OCI-LY7 (cell line): Measurements from ENCODE around the gene TPST2. TPM values are rescaled to one million over a fixed set of nuclear protein-coding genes. Genes with fewer than 3 reads are reported as not detected.

Source experiments
- BruUV-seq: library from RNA; stranded (reverse); fragments of 400-500 nt; replicated peaks from 2 replicates; lab custom pipeline; 2021; lab: Mats Ljungman, UMichigan
- CTCF ChIA-PET: fragments of 300-600 bp; sonication (Branson Sonifier 250); formaldehyde crosslinking; loops from one replicate; lab custom pipeline; 2022; ENCODE audit warnings: antibody characterized with exemption; ENCODE audit not compliant: unreplicated experiment; lab: Charles Lee
- POLR2A ChIA-PET: fragments of 300-600 bp; sonication (Branson Sonifier 250); formaldehyde crosslinking; loops from one replicate; lab custom pipeline; 2022; ENCODE audit warnings: antibody characterized with exemption; lab: Charles Lee
- DNase-seq: peaks from one replicate; pipeline ENCODE4 v3.0.0-alpha.2; 2015; ENCODE audit warnings: low spot score
- H2AFZ ChIP-seq: fragments of 200-600 bp; sonication (generic), shearing (Covaris generic); 2 replicates; pipeline ENCODE4 v1.6.1; 2014; ENCODE audit warnings: mild to moderate bottlenecking, antibody characterized with exemption, low read length, moderate library complexity
- H3K27ac ChIP-seq: fragments of 200-600 bp; sonication (generic); 2 replicates; pipeline ENCODE4 v1.5.1; 2014; ENCODE audit warnings: mixed run types, low read depth, mild to moderate bottlenecking, moderate library complexity, low read length, inconsistent platforms; ENCODE audit not compliant: poor library complexity, severe bottlenecking
- H3K36me3 ChIP-seq: fragments of 200-600 bp; sonication (generic); 2 replicates; pipeline ENCODE4 v1.6.1; 2014; ENCODE audit warnings: mild to moderate bottlenecking, antibody characterized with exemption, low read length, moderate library complexity, mixed read lengths; ENCODE audit not compliant: insufficient read depth
- H3K4me1 ChIP-seq: fragments of 200-600 bp; sonication (generic); 2 replicates; pipeline ENCODE4 v1.5.1; 2014; ENCODE audit warnings: mild to moderate bottlenecking, low read length; ENCODE audit not compliant: insufficient read depth, poor library complexity, severe bottlenecking
- H3K4me2 ChIP-seq: fragments of 200-600 bp; sonication (generic); 2 replicates; pipeline ENCODE4 v1.6.1; 2014; ENCODE audit warnings: mild to moderate bottlenecking, low read length
- H3K4me3 ChIP-seq: fragments of 200-600 bp; sonication (generic); 2 replicates; pipeline ENCODE4 v1.5.1; 2014; ENCODE audit warnings: mild to moderate bottlenecking, low read depth, low read length; ENCODE audit not compliant: poor library complexity, severe bottlenecking
- H3K79me2 ChIP-seq: fragments of 200-600 bp; sonication (generic); 2 replicates; pipeline ENCODE4 v1.6.1; 2016; ENCODE audit warnings: low read depth, mild to moderate bottlenecking, low read length, moderate library complexity, mixed read lengths; ENCODE audit not compliant: insufficient read depth
- H3K9me2 ChIP-seq: fragments of 200-600 bp; sonication (generic); 2 replicates; pipeline ENCODE4 v1.6.1; 2016; ENCODE audit warnings: mild to moderate bottlenecking, low read length, mixed read lengths; ENCODE audit not compliant: insufficient read depth
- H3K9me3 ChIP-seq: fragments of 200-600 bp; sonication (generic); 2 replicates; pipeline ENCODE4 v1.6.1; 2014; ENCODE audit warnings: mild to moderate bottlenecking, mixed run types, low read length, mixed read lengths
- H4K20me1 ChIP-seq: fragments of 200-600 bp; sonication (generic); 2 replicates; pipeline ENCODE4 v1.6.1; 2014; ENCODE audit warnings: mild to moderate bottlenecking, antibody characterized with exemption, low read length, moderate library complexity, mixed read lengths; ENCODE audit not compliant: insufficient read depth
- EZH2phosphoT487 ChIP-seq: fragments of 200-600 bp; sonication (generic); IDR thresholded peaks from 2 replicates; pipeline ENCODE4 v1.6.1; 2018; ENCODE audit warnings: low read depth, borderline replicate concordance, mild to moderate bottlenecking, mixed run types, antibody characterized with exemption, low read length, moderate library complexity, mixed read lengths
- intact Hi-C: fragments of 100-400 bp; cut with micrococcal nuclease; formaldehyde crosslinking; loops from one replicate; pipeline ENCODE4 v1.10.0; 2022; ENCODE audit not compliant: unreplicated experiment
- total RNA-seq, 2 experiments: library from RNA; depleted of rRNA in 1 of 2; stranded (reverse); fragments of >200 nt in 1 of 2; shearing (Covaris generic) in 1 of 2; gene quantifications; 2 replicates each; pipeline ENCODE4 v1.2.3, GENCODE V29; 2014 to 2022
- TF ChIP-seq, protein P1 (sequence below): fragments of 200-600 bp; sonication (generic); conservative IDR thresholded peaks from 2 replicates; pipeline ENCODE4 v1.5.1; 2014; ENCODE audit warnings: mild to moderate bottlenecking, antibody characterized with exemption, low read length, moderate library complexity, mixed read lengths

The TPST2 gene
- total RNA-seq, 2 experiments from 2014 or later = 12.5 to 19.1 TPM

DNA sequence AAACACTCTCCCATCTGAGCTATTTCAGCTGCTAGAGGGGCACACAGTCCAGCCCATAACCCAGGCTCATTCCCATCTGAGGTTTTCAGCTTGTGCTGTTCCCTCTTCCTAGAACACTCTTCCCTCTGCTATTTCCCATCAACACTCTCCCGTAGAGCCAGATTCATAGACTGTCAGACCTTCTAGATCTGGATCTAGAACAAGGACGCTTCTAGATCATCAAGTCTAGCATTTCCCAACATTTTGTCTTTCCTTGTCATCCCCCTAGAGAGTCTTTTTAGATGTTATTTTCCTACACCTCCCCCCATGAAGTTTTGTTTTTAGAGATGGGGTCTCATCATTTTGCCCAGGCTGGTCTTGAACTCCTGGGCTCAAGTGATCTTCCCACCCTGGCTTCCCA is 45.2 kb upstream of the TPST2 start:
- H3K4me1 ChIP-seq = no peaks in the 10 kb centered on the region
- H4K20me1 ChIP-seq = no peaks in the 10 kb centered on the region
- intact Hi-C loops = no loop called here
- H2AFZ ChIP-seq = no peak overlapping the region
- H3K36me3 ChIP-seq = no peaks in the 10 kb centered on the region
- CTCF ChIA-PET = no interaction called here
- no peaks in the 10 kb centered on the region for H3K9me2 ChIP-seq
- POLR2A ChIA-PET = interaction anchor here (0.5 kb wide), 2 partner anchors 160 to 1249 kb away, joined by 7 read pairs; no protein-coding TSS in a partner anchor
- BruUV-seq = no TSS peak
- H3K4me2 ChIP-seq = no peak overlapping the region
- no peak overlapping the region for H3K4me3 ChIP-seq
- TF ChIP-seq EZH2phosphoT487 = no peak
- TF ChIP-seq, protein P1, sequence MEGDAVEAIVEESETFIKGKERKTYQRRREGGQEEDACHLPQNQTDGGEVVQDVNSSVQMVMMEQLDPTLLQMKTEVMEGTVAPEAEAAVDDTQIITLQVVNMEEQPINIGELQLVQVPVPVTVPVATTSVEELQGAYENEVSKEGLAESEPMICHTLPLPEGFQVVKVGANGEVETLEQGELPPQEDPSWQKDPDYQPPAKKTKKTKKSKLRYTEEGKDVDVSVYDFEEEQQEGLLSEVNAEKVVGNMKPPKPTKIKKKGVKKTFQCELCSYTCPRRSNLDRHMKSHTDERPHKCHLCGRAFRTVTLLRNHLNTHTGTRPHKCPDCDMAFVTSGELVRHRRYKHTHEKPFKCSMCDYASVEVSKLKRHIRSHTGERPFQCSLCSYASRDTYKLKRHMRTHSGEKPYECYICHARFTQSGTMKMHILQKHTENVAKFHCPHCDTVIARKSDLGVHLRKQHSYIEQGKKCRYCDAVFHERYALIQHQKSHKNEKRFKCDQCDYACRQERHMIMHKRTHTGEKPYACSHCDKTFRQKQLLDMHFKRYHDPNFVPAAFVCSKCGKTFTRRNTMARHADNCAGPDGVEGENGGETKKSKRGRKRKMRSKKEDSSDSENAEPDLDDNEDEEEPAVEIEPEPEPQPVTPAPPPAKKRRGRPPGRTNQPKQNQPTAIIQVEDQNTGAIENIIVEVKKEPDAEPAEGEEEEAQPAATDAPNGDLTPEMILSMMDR = no peak
- H3K27ac ChIP-seq = no peak overlapping the region
- H3K79me2 ChIP-seq = no peaks in the 10 kb centered on the region
- no peak for DNase-seq
- H3K9me3 ChIP-seq = no peaks in the 10 kb centered on the region

DNA sequence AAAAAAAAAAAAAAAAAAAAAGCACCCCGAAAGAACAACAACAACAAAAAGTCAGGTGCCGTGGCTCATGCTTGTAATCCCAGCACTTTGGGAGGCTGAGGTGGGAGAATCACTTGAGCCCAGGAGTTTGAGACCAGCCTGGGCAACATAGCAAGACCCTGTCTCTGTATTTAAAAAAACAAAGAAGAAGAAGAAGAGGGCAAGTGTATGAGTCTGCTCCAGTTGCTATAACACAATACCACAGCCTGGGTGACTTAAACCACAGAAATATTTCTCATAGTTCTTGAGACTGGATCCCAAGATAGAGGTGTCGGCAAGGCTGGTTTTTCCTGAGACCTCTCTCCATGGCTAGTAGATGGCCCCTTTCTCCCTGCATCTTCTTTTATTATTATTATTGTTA is 44.3 kb upstream of the TPST2 start:
- no peak overlapping the region for H2AFZ ChIP-seq
- no peaks in the 10 kb centered on the region for H3K9me2 ChIP-seq
- ChIA-PET POLR2A (no interaction called here), CTCF (no interaction called here)
- BruUV-seq = no TSS peak
- H3K36me3 ChIP-seq = no peaks in the 10 kb centered on the region
- no peak overlapping the region for H3K4me2 ChIP-seq
- no peak for DNase-seq
- TF ChIP-seq, protein P1 = no peak
- no peak for TF ChIP-seq EZH2phosphoT487
- no peaks in the 10 kb centered on the region; the same call in 1 of the 2 replicates for H3K9me3 ChIP-seq
- no peaks in the 10 kb centered on the region for H3K79me2 ChIP-seq
- no peaks in the 10 kb centered on the region for H4K20me1 ChIP-seq
- no peak overlapping the region for H3K27ac ChIP-seq
- no peak overlapping the region for H3K4me3 ChIP-seq
- intact Hi-C loops = no loop called here
- H3K4me1 ChIP-seq = no peaks in the 10 kb centered on the region

DNA sequence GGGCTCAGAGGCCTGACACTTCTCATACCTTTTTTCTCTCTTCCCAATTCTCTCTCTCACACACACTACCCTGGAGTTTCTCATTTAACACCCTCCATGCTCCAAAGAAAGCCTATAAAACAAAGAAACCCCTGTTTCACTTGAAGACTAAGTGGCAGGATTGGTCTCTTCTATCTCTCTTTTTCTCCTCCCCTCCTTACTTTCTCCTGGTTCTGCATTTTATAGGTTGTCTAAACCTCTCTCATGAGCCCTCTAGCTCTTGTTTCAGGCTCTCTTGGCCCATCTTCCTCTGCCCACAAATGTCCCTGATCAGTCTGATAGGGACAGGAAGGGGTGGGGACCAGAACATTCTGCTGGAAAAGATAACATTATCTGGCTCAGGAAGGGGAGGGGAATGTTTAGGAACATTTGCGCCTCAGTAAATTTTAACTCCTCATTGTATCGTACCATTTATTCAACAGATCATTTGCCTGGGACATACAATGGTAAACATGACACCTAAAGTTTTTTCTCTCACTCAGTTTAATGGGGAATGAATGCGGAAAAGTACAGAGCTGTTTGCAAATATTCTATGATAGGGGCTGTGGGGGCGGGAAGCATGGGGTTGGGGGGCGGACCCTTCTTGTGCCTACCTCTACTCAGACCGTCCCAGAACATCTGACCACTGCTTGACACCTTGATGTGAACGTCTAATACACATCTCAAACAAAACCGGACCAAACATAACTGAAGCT is 42.7 kb upstream of the TPST2 start:
- no TSS peak for BruUV-seq
- Histone ChIP-seq H3K4me1 (no peaks in the 10 kb centered on the region), H3K9me3 (no peaks in the 10 kb centered on the region; the same call in 1 of the 2 replicates), H4K20me1 (no peaks in the 10 kb centered on the region), H3K79me2 (no peaks in the 10 kb centered on the region), H2AFZ (no peak overlapping the region), H3K4me2 (no peak overlapping the region), H3K36me3 (no peaks in the 10 kb centered on the region), H3K9me2 (no peaks in the 10 kb centered on the region), H3K4me3 (no peak overlapping the region), H3K27ac (no peak overlapping the region)
- DNase-seq = no peak
- no peak for TF ChIP-seq EZH2phosphoT487
- TF ChIP-seq, protein P1 = no peak
- POLR2A ChIA-PET = interaction anchor here (0.7 to 1.2 kb wide), 2 partner anchors 25 to 99 kb away, joined by 3 to 4 read pairs; no protein-coding TSS in a partner anchor
- intact Hi-C loops = no loop called here
- CTCF ChIA-PET = no interaction called here
